Measurements from ENCODE around the gene POLR2J.
"Not testable (repeated sequence)": the region's sequence is repeated elsewhere in the genome, so short reads cannot be mapped to it uniquely, and the experiment has no call there.

Gene POLR2J

DNA sequence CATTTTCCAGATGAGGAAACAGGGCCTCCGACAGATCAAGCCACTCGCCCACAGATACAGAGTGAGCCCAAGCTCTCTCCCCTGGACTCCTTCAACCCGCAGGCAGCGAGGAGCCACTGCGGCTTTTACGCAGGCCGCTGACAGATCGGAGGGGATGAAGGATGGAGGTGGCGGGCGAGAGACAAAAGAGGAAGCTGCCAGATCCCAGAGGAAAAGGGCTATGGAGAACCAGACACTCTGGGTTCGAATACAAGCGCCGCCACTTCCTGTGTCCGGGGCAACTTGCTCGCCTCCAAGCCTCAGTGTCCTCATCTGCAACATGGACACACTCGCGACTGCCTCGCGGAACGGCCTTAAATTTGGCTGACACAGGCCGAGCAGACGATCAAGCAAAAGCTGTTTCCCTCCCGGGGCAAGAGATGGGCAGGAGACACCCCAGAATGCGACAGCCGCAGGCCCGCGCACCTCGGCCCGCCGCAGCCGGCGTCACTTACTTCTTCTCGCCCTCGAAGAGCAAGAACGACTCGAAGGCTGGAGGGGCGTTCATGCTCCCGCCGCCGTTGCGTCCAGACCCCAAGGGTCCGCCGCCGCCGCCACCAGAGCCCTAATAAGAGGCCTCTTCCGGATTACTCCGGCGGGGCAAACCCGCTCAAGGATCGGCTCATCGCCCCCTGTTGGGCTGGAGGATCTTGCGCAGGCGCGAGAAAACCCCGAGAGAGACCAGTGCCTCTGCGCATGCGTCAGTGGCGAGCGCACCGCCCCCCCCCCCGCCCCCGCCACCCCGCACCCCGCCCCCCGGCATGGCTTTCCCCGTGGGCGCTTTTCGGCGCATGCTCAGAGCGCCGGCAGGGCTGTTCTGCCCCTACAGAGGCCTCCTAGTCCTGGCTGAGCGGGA is at the start of gene POLR2J:
TSS of gene POLR2J (minus strand) at position 609 of the 895 bp plus-strand sequence. CDS start at position 547, 62 bp downstream.
- DNase-seq (ENCODE audit: low read depth), result not testable (repeated sequence)

- not testable (repeated sequence) for DNase-seq (ENCODE audit: low read depth)
Observed at GRCh38 chr7:102527822-102528793, 49.4 kb upstream of the POLR2J start.

DNA sequence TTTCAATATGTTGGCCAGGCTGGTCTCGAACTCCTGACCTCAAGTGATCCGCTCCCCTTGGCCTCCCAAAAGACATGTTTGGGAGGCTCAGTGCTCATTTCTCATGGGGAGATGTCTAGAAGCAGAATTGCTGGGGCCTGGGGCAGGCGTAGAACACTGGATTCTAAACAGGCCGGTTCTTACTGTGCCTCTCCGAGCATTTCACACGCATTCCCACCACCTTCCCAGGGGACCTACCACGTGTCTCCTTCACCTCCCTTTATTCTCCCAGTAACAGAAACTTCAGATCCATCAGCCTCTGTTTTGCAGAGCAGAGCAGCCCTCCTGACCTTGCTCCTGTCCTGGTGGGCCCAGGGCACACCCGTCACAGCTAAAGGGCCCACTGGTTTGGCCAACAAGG is 48.5 kb upstream of the POLR2J start:
- not testable (repeated sequence) for DNase-seq (ENCODE audit: low read depth)

- not testable (repeated sequence) for DNase-seq (ENCODE audit: low read depth)
Observed at GRCh38 chr7:102524803-102525202, 46.1 kb upstream of the POLR2J start.

GRCh38 chr7:102520797-102521196 is 42.1 kb upstream of the POLR2J start:
- not testable (repeated sequence) for DNase-seq (ENCODE audit: low read depth)

GRCh38 chr7:102517550-102518147 is 38.9 kb upstream of the POLR2J start, which contains the start of gene RASA4B:
TSS of gene RASA4B (minus strand) at chr7:102517777. CDS start at chr7:102517710, 67 bp downstream.
- DNase-seq (ENCODE audit: low read depth), result not testable (repeated sequence)

GRCh38 chr7:102516951-102517350 is 38.2 kb upstream of the POLR2J start:
- DNase-seq (ENCODE audit: low read depth), result not testable (repeated sequence)

GRCh38 chr7:102515889-102516288 is 37.2 kb upstream of the POLR2J start:
- DNase-seq (ENCODE audit: low read depth), result not testable (repeated sequence)

DNA sequence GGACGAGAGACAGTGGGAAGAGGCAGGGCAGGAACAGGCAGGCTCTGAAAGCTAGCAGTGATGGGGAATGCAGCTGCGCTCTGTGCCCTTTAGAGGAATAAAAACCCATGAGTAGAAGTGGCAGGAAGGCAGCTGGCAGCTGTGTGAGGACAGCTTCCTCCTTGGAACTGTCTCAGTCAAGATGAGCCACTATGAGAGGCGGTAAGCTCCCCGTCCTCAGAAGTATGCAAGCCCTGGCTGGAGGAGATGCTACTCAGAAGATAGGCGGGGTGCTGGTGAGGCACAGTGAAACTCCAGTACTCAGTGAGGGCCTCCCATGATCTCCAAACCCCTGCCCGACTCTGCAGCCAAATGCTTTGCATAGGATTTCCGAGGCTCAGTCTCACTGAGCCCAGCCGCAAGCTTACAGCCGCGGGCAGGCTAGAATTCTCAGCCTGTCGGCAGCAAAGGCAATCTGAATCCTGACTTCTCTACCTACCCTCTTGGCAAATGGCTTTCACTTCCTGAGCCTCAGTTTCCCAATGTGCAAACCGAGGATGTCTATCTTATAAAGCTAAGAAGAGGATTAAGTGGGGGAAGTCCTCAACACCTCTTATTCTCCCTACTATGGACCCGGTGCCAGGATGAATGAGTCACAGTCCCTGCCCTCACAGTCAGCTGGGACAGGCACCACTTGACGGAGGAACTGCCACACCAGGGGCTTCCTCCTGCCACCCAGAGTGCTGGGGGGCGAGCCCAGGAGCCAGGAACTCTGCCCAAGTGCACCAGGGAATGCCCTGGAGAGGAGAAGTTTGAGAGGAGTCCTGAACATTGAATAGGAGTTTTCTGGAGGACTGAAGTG is 36.4 kb upstream of the POLR2J start:
- DNase-seq (ENCODE audit: low read depth), result not testable (repeated sequence)

- peak; percentile 54 for DNase-seq (ENCODE audit: low read depth)
Observed at GRCh38 chr7:102512642-102513221, 34.0 kb upstream of the POLR2J start.

GRCh38 chr7:102511860-102512522 is 33.3 kb upstream of the POLR2J start:
- DNase-seq (ENCODE audit: low read depth), result not testable (repeated sequence)

DNA sequence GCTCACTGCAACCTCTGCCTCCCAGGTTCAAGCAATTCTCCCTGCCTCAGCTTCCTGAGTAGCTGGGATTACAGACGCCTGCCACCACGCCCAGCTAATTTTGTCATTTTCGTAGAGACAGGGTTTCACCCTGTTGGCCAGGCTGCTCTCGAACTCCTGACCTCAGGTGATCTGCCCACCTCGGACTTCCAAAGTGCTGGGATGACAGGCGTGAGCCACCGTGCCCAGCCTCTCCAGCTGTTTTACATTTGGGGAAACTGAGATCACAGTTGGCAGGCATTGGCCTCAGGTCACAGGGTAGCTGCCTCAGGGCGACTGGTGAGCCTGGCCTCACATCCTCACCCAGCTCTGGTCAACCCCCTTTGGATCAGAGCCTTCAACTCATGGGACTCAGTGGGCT is 31.9 kb upstream of the POLR2J start:
- not testable (repeated sequence) for DNase-seq (ENCODE audit: low read depth)

GRCh38 chr7:102507410-102508088 is 28.8 kb upstream of the POLR2J start:
- DNase-seq (ENCODE audit: low read depth), result not testable (repeated sequence)

DNA sequence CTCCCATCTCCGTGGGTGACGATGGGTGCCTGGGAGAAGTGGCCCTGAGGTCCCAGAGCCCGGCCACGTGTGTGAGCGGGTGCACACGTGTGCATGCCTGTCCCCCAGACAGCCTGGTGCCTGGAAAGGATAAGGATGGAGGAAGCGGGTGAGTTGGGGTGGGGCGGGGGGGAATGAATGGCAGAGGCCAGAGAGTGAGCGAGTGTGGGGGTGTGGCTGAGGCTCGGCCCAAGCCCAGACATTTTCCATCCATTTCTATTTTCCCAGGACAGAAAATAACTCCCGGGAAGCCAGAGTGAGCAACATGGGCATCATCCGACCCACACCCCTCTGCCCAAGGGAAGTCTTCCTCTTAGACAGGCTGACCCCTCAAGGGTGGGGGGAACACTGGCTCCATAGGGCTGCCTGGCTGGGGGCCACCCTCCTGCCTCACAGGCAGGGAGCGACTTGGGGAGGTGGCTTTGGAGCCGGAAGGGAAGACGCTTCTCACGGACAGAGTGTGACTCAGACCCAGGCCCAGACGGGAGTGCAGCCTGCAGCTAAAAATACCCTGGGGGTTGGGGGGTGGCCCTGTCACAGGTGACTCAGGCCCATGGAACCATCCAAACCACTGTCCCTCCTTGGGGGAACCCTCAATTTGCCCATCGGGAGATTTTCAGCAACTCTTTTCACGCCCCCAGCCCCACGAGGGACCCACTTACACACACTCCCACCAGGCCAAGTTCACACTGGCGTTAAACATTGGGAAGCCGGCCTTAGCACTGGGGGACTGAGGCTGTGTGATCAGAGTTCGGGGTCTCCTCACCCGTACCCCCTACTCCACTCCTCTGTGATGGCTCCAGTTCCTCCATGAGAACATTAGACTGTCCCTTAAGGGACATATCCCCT is 26.8 kb upstream of the POLR2J start:
- DNase-seq (ENCODE audit: low read depth), result not testable (repeated sequence)

DNA sequence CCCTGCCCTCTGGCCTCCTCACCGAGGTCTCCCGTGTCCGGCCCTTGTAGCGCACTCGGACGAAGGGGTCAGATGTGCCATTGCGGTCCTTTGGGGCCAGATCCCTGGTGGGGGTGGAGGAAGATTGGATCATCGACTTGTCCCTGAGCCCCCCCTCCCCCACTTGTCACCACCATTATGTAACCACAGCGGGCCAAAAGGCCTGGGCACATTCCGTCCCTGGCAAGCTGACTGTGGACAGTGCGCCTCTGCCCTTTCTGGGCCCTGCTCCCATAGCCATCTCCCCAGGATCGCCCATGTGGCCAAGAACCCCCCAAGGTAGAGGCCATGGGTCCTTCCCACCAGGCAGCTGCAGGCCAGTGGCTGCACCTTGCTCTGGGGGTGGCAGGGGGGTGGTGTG is 24.4 kb upstream of the POLR2J start:
- DNase-seq (ENCODE audit: low read depth), result not testable (repeated sequence)

DNA sequence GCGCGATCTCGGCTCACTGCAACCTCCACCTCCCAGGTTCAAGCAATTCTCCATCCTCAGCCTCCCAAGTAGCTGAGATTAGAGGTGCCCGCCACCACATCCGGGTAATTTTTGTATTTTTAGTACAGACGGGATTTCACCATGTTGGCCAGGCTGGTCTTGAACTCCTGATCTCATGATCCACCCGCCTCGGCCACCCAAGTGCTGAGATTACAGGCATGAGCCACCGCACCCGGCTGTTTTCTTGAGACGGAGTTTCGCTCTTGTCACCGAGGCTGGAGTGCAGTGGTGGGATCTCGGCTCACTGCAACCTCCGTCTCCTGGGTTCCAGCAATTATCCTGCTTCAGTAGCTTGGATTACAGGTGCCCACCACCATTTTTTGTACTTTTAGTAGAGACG is 19.6 kb upstream of the POLR2J start:
- DNase-seq (ENCODE audit: low read depth), result not testable (repeated sequence)

GRCh38 chr7:102497308-102497707 is 18.6 kb upstream of the POLR2J start:
- DNase-seq (ENCODE audit: low read depth), result not testable (repeated sequence)

DNA sequence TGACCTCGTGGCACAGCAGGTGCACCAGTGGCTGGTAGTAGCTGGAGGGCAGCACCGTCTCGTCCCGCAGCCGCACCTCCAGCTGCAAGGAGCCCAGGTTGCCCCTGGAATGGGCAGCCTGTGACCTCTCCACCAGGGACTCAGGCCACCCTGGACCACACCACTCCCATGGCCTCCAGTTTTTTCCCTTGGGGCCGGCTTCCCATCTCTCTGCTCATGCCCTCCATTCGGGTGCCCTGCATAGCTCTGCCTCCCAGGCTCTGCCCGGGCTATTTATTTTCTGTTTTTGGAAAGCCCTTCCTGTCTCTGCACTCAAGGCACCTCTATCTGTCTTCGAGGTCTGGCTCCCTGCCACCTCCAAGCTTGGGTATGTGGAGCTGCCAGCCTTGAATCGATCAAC is 18.1 kb upstream of the POLR2J start:
- DNase-seq (ENCODE audit: low read depth), result not testable (repeated sequence)

All from amniotic epithelial cell (primary cell).